Nucleus accumbens (tissue), 56 donors: Measurements from ENCODE around the gene TTLL5.
A peak's percentile ranks its signal among the peaks of the same experiment; 100 is the strongest.

Experiments
- DNase-seq, 56 donors: peaks; one replicate each; lab custom pipeline; 2025; lab: John Stamatoyannopoulos, UW

TTLL5 gene

DNA sequence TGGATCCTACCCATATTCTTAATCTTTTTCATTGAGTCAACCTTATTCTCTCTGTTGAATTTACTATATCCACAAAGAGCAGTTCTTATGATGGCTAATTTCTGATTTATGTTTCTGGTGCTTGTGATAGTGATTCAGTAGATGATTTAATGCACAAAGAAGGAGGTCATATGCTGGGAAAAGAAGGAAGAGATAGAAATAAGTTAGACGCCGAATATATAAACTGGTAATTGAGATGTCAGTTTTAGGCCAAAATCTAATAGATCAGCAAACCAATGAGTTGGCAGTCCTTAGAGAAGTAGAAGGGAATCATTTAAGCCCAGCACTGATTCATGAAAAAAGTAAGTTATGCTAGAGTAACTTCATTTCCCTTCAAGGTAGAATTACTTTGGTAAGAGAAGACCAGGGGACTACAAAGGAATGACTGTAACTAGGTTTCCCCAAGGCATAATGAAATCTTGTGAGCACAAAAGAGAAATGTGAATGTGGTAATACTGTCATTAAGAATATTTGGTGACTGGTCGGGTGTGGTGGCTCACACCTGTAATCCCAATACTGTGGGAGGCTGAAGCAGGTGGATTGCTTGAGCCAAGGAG lies 188.4 kb downstream of the TTLL5 start:
- no peak for DNase-seq

GRCh38 chr14:75851574-75851866 lies 190.5 kb downstream of the TTLL5 start:
- peak in 1 of 56 donors; percentile 10 for DNase-seq

DNA sequence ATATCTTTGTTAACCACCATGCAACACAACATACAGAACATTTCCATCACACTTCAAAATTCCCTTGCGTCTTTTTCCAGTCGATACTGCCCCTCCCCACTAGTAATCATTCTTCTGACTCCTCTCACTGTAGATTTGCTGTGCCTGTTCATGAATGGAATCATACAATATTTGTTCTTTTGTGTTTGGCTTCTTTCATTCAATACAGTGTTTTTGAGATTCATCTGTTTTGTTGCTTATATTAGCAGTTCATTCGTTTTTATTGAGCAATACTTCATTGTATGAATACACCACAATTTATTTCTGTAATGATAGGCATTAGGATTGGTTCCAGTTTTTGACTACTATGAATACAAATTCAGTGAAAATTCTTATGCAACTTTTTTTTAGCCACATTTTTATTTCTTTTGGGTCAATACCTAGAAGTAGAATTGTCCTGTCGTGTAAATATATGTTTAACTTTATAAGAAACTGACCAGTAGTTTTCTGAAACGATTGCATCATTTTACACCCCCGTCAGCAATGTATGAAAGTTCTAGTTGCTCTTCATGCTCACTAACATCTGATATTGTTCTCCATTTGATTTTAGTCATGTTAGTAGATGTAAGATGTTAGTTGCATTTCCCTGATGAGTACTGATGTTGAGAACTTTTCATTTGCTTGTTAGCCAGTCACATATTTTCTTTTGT lies 193.2 kb downstream of the TTLL5 start:
- no peak for DNase-seq

- DNase-seq = no peak
Observed at GRCh38 chr14:75857199-75857598, 196.2 kb downstream of the TTLL5 start.

DNA sequence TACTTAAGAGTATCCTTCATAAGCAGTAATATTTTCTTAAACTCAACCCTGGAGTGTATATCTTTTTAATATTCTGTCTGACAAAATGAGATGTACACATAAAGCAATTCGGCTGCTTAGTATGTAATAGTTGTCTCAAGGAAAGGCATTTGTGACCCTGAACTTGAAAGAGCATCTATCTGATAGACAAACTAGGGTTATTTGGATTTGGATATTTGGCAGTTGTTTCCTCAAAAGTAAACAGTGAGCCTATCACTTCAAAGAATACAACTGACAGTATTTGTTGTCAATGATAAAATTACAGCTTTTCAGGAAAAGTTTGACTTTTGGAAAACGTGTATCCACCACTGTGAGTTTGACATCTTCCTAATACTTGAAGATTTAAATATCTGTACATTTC lies 197.3 kb downstream of the TTLL5 start:
- no peak for DNase-seq

DNA sequence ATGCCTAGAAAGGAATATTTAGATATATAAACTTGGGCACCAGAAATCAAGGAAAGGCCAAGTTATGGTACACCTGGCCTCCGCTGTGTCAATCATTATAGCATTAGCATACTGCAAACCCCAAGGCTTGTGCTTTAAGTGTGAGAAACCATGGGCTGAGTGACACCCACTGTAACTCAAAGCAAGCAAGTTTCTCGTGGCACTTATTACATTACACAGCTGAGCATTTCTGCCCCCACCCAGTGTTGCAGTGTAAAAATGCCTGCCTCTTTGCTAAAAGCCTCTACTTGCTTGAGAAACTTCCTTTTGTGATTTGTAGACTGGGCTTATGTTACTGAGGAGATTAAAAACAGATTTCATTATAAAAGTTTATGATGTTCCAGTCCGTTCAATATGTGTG lies 198.7 kb downstream of the TTLL5 start:
- peak in 1 of 56 donors; percentile 5 for DNase-seq

DNA sequence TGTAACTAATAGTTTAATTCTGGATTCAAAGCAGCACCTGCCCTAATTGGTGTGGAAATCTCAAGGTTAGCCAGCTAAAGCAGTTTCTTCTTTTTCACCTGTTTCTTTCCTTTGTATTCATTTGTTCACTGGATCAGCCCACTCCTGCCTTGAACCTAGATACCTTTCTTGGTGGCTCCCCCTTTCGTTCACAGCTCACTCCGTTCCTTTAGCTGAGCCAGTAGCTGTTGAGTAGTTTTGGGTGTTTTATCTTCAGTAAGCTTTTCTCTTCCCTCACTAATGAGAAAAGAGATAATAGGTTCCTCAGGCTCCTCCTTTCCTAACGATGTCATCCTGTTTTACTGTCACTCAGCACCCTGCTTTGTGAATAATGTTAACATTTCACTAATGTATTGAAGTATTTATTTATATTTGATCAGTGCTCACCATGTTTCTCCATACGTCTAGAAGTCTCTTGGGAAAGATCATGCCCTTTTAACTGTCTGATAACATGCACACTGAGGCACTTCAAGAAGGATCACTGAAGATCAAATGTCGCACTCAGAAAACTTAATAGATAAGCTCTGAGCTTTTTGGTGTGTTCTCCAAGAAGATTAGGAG lies 199.6 kb downstream of the TTLL5 start:
- DNase-seq = no peak

- peak in 2 of 56 donors; percentile 10 to 43 for DNase-seq
Observed at GRCh38 chr14:75861161-75861621, 200.1 kb downstream of the TTLL5 start.

DNA sequence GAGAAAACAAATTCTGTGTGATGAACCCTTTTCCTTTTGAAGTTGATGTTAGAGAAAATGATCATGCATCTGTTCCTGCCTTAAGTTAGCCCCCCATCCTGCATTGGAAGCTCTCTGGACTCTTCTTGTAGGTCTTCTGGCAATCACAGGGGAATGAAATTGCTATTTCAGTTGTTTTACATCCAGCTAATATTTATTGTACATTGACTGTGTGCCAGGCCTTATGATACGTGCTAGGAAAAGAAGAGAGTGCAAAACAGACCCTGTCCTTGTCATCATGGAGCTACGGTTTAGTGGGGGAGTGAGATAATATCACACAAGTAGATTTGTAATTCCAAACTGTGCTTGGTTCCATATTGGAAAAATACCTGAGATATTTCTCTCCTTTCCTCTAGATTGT lies 202.2 kb downstream of the TTLL5 start:
- no peak for DNase-seq

GRCh38 chr14:75864352-75864751 lies 203.3 kb downstream of the TTLL5 start:
- DNase-seq = no peak

DNA sequence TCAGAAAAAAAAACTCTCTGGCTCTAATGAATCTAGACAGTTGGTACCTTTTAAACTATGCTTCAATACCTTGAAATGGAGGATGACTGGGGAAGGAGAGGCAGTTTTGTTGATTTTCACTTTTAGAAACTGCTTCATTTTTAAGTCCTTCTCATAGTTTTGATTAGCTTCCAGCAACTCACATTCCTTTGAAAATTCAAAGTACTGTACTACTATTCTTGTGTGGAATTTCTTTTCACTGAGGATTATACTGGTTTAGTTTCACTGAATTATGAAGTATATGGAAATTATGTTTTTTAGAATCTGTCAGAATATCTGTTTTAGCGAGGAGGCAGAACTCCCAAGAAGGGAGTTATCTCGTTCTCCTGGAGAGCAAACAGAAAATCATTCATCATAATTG lies 204.5 kb downstream of the TTLL5 start:
- no peak for DNase-seq

DNA sequence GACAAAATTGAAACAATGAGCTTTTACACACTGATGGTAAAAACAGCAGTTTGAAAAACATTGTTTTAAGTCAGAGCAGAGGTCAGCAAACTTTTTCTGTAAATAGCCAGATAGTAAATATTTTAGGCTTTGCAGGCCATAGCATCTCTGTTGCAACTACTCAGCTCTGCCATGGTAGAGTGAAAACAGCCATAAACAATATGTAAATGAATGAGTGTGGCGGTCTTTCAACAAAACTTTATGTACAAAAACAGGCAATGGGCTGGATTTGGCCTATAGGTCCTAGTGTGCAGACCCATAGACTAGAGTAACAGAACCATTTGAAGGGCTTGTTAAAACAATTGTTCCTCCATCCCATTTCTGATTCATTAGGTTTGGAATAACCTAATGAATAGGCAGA lies 205.9 kb downstream of the TTLL5 start:
- DNase-seq = no peak

DNA sequence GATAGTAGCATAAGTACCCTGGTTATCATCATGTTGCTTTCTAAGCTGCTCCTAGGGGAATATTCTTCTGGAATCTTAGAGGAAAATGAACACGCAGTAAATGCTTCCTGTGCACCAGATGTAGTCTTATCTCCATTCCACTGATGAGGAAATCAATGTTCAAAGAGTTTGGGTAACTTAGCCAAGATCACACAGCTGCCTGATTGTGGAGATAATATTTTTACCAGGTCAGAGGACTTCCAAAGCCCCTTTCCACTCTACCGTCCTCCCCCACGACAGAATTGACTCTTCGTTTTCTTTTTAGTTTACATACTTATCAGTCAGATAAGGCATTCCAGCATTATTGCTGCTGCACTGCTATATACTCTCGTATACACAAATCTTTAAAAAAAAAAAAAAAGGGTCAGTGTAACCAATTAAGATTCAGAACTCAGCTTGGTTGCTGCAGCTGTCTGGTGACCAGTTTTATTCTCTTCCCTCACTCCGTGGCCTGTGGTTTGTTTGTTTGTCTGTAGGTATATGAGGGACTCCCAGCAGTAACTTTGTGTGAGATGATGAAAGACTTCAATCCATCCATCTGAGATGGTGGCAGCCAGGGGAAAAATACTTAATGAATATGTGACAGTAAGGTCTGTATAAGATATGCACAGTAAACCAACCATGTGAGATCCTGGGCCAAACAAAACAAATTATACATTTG lies 210.3 kb downstream of the TTLL5 start:
- DNase-seq = no peak

- DNase-seq = no peak
Observed at GRCh38 chr14:75875958-75876357, 214.9 kb downstream of the TTLL5 start.

DNA sequence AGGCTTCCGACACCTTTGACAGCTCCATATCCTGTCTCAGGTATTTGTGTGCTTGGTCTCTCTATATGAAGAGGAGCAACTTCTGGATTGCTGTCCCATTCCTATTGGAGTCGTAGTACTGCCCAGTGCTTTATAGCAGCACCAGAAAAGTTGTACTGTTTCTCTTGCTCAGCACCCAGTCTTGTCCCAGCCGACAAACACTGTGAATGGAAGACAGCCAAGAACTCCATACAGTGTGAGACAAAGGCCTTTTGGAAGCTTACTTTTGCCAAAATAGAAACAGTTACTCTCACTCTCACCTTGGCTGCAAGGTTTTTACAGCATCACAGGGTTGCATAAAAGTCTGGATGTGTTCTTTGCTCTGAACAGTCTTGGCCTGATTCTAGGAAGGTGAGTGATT lies 215.5 kb downstream of the TTLL5 start:
- peak in 21 of 56 donors; percentile 4 to 47 (median 13) for DNase-seq

DNA sequence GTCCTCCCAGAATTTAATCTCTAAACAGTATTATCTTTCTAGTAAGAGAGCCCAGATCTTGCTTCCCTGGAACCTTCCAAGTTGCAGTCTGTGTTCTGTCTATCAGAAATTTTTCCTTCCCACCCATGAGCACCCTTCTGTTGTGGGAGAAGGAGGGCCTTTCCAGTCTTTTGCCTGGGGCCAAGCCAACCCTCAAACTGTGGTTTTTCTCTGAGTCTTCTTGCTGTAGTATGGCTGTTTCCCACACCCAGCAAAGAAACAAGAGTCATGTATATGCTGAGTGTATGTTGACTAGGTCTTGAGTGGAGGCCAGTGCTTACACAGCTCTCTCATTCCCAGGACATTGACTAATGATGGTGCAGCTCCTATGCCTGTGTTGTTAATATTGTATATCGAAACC lies 216.2 kb downstream of the TTLL5 start:
- DNase-seq = no peak

- no peak for DNase-seq
Observed at GRCh38 chr14:75877884-75878283, 216.8 kb downstream of the TTLL5 start.

DNA sequence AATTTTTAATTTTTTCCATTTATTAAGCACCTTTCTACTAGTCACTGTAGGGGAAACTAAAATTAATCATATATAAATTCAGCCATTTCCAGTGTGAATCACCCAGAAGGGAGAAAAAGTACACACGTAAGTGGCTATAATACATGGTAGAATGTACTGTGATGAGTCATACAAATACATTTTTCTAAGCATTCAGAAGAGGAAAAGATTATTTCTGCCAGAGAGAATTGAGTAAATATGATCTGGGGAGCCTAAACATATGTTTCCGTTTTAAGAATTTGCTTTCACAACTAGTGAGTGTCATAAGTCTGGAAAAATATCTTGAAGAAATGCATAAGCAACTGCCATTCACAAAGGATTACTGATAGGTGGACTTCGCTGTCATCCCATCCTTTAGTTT lies 218.0 kb downstream of the TTLL5 start:
- no peak for DNase-seq

DNA sequence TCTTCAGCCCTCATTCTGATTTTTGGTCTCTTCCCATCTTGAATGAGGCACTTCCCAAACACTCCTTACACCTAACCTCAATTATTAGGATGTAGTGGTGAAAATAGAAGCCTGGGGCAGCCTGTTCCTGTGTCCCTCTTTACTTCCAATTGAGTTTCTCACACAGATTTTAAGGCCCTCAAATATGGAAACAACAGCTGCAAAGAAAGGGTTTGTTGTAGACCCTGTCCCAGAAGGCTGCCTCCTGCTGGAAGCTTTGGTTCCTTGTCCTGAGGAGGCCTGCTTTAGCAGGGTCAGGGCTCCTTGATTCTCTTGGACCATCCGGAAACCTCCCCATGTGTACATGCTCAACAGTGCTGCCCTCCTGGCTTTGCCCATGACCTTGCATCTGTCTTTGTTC lies 219.5 kb downstream of the TTLL5 start:
- DNase-seq = no peak

GRCh38 chr14:75881994-75882393 lies 220.9 kb downstream of the TTLL5 start:
- DNase-seq = no peak

- DNase-seq = peak in 4 of 56 donors; percentile 6 to 11 (median 8)
Observed at GRCh38 chr14:75884198-75884611, 223.2 kb downstream of the TTLL5 start.

DNA sequence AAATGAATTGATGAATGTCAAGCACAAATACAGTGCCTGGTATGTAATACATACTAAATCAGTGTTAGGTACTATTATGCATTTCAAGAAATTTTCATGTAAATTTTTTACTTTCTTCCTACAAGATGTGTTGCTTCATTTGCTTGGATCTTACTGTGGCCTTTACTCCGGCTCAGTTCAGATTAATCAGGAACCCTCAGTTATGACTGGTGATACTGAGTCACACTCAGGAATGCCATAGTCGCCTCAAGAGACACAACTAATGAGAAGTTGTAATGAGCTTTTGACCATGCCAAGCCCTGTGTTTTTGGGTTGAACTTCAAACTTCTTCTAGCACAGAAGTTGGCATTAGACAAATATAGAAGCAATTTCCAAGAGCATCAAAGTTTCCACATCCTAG lies 224.8 kb downstream of the TTLL5 start:
- DNase-seq = no peak
